Progenitor cell of endocrine pancreas (in vitro differentiated cells): ENCODE measurements around the gene TNFRSF1A. TPM values are rescaled to one million over a fixed set of nuclear protein-coding genes. Genes with fewer than 3 reads are reported as not detected.

ENCODE experiments used
- DNase-seq: peaks from one replicate; pipeline ENCODE4 v3.0.0; 2021; ENCODE audit warnings: low spot score; ENCODE audit not compliant: unreplicated experiment
- H3K27ac Mint-ChIP-seq: 2 replicates; pipeline ENCODE4 v1.8.0; 2021; ENCODE audit warnings: mild to moderate bottlenecking, moderate library complexity, mixed read lengths
- H3K27me3 Mint-ChIP-seq: 2 replicates; pipeline ENCODE4 v1.8.0; 2021; ENCODE audit warnings: mixed read lengths
- H3K36me3 Mint-ChIP-seq: 2 replicates; pipeline ENCODE4 v1.8.0; 2022; ENCODE audit warnings: mixed read lengths; ENCODE audit not compliant: insufficient read depth
- H3K4me1 Mint-ChIP-seq: 2 replicates; pipeline ENCODE4 v1.8.0; 2021; ENCODE audit warnings: low read depth, mixed read lengths
- H3K4me3 Mint-ChIP-seq: 2 replicates; pipeline ENCODE4 v1.8.0; 2021; ENCODE audit warnings: low read depth, mild to moderate bottlenecking, moderate library complexity, mixed read lengths
- H3K9me3 Mint-ChIP-seq: 2 replicates; pipeline ENCODE4 v1.8.0; 2021; ENCODE audit warnings: low read depth, mixed read lengths
- CTCF ChIP-seq: fragments of 200-600 bp; sonication (generic); IDR thresholded peaks from one replicate; pipeline ENCODE4 v1.5.0; 2021; ENCODE audit warnings: antibody characterized with exemption, mild to moderate bottlenecking; ENCODE audit not compliant: unreplicated experiment
- total RNA-seq: library from RNA; stranded (reverse); gene quantifications from 2 replicates; pipeline ENCODE4 v1.2.1, GENCODE V29; 2021

TNFRSF1A gene
- total RNA-seq, 1 donor from 2014 or later = 67.5 TPM

DNA sequence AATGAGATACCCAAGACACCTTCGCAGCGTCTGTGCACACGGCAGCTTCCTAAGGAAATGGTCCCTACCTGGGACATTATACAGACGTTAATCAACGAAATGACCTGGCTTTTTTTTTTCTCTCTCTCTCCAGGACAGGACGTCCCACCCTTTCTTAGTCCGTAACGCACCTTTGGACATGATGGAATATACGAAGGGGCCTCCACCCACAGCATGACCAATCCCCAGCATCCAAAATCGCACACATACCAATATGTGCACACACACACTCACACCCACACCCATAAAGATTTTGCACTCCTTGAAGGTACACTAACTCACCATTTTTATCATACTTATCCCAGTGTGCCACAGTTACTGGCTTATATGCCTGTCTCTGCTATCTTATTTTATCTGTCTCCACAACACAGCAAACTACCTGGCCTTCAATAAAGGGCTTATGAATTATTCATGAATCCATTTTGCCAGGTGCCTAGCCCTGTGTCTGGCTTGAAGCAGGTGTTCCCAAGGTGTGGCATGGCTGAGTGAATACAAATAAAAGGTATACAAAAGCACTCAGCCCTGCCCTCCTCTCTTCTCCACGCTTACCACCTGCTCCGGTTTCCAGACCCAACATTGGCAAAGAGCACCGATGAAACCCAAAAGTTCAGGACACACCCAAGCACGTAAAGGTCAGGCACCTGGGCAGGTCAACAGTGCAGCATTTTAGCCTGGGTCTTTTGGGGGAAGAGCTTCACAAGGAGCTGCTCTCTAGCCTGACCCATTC lies 31.3 kb upstream of the TNFRSF1A start:
- H3K4me3 Mint-ChIP-seq = peak overlapping the region; percentile 58
- no peaks in the 10 kb centered on the region for H3K9me3 Mint-ChIP-seq
- peaks cover 67% of the 10 kb centered on the region for H3K4me1 Mint-ChIP-seq
- no peak for DNase-seq
- H3K27ac Mint-ChIP-seq = peak overlapping the region; percentile 91
- no peak for TF ChIP-seq CTCF
- H3K36me3 Mint-ChIP-seq = no peaks in the 10 kb centered on the region
- peaks cover 14% of the 10 kb centered on the region for H3K27me3 Mint-ChIP-seq

- Mint-ChIP-seq H3K4me1 (peaks cover 64% of the 10 kb centered on the region), H3K27ac (peak overlapping the region; percentile 91), H3K4me3 (peak overlapping the region; percentile 11), H3K36me3 (no peaks in the 10 kb centered on the region), H3K9me3 (no peaks in the 10 kb centered on the region), H3K27me3 (peaks cover 14% of the 10 kb centered on the region)
- DNase-seq = no peak
- no peak for TF ChIP-seq CTCF
Observed at GRCh38 chr12:6372403-6373003, 30.6 kb upstream of the TNFRSF1A start.

- H3K36me3 Mint-ChIP-seq = no peaks in the 10 kb centered on the region
- H3K4me1 Mint-ChIP-seq = peaks cover 52% of the 10 kb centered on the region
- peak overlapping the region; percentile 22 for H3K4me3 Mint-ChIP-seq
- no peaks in the 10 kb centered on the region for H3K9me3 Mint-ChIP-seq
- TF ChIP-seq CTCF = peak; percentile 53
- peaks cover 11% of the 10 kb centered on the region for H3K27me3 Mint-ChIP-seq
- DNase-seq = peak; percentile 79
- H3K27ac Mint-ChIP-seq = peak overlapping the region; percentile 92
Observed at GRCh38 chr12:6370994-6371754, 29.3 kb upstream of the TNFRSF1A start.

- Mint-ChIP-seq H3K27me3 (peaks cover 11% of the 10 kb centered on the region), H3K4me1 (peaks cover 46% of the 10 kb centered on the region), H3K36me3 (no peaks in the 10 kb centered on the region), H3K27ac (peak overlapping the region; percentile 92), H3K9me3 (no peaks in the 10 kb centered on the region), H3K4me3 (peak overlapping the region; percentile 22)
- no peak for DNase-seq
- no peak for TF ChIP-seq CTCF
Observed at GRCh38 chr12:6370576-6370935, 28.7 kb upstream of the TNFRSF1A start.

- no peak overlapping the region for H3K4me3 Mint-ChIP-seq
- H3K36me3 Mint-ChIP-seq = no peaks in the 10 kb centered on the region
- H3K27ac Mint-ChIP-seq = peak overlapping the region; percentile 92
- peaks cover 9% of the 10 kb centered on the region for H3K27me3 Mint-ChIP-seq
- H3K9me3 Mint-ChIP-seq = no peaks in the 10 kb centered on the region
- no peak for DNase-seq
- TF ChIP-seq CTCF = no peak
- H3K4me1 Mint-ChIP-seq = peaks cover 41% of the 10 kb centered on the region
Observed at GRCh38 chr12:6369916-6370575, 28.2 kb upstream of the TNFRSF1A start.
